GM21529 (cell line): ENCODE data around the gene ATP2A3.

Experiments used
- ATAC-seq: cut with Tn5 transposase; IDR thresholded peaks from one replicate; pipeline ENCODE4 v1.9.1; 2021; ENCODE audit not compliant: unreplicated experiment

The ATP2A3 gene

DNA sequence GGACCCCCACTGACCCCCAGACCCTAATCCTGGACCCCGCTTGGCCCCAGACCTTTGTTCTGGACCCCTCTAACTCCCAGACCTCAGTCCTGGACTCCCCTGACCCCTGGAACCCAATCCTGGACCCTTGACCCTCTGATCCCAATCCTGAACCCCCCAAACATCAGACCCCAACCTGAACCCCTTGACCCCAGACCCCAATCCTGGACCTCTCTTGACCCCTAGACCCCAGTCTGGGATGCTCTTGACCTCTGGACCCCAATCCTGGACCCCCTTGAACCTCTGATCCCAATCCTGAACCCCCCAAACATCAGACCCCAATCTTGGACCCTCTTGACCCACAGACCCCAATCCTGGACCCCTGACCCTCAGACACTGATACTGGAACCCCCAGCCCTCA is 34.5 kb downstream of the ATP2A3 start:
- ATAC-seq = no peak

DNA sequence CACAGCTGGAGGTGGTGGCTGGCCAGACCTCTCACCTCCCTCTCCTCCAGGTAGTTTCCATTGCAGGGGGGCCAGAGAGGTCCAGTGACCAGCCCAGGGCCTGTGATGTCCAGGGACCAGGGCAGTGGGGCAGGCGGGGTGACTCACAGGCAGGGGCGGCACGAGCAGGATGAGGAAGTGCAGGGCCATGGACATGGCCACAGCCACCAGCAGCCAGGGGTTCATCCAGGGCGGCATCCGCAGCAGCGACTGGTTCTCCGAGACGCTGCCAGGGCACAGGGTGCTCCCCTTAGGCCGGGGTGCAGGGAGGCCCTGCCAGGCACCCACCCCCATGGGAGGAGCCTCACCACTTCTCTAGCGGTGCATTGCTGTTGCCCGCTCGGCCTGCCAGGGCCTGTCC is 35.1 kb downstream of the ATP2A3 start:
- ATAC-seq = no peak

DNA sequence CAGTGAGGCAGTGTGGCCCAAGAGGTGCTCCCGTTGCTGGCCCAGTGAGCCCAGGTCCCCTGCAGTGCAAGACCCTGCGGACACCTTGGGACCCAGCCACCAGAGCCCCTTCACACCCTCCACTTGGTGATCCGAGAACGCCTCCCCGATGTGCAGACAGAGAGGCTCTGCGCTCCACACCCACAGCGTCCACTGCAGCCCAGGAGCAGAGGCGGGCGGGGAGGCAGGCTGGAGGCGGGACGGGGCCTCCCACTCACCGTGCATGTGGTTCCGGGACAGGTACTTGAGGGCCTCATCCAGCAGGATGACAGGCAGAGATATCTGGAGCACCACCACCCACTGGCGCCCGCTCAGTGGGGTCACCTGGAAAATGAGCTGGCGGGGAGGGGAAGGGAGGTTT is 35.8 kb downstream of the ATP2A3 start:
- no peak for ATAC-seq

DNA sequence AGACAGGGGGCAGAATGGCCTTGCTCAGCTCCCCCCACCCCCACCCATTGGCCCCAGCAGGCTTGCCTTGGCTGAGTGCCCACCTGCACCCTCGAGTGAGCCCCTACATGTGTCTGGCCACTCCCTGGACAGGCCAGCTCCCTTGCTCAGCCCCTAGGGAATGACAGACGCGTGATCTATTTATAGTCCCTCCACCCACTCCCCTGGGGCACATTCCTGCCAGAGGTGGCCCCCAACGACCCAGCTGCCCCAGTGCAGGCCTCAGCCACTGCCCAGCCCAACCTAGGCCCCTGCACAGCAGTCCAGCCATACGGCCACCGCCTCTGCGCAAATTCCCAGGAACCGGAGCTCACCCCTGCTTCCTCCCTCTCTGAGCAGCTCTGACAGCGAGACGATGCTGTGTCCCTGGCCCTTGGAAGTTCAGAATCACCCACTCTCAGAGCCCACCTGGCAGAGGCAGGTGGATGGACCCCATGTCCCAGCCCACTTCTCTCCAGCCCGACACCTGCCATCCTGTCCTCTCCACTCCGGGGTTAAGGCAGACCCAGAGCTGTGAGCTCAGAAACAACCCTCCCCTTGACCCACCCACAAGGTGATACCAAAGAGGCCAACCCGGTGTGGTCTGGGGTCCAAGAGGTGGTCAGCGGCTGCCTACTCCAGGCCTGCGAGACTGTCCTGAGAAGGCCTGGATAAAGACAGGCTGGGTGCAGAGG is 36.5 kb downstream of the ATP2A3 start:
- no peak for ATAC-seq

DNA sequence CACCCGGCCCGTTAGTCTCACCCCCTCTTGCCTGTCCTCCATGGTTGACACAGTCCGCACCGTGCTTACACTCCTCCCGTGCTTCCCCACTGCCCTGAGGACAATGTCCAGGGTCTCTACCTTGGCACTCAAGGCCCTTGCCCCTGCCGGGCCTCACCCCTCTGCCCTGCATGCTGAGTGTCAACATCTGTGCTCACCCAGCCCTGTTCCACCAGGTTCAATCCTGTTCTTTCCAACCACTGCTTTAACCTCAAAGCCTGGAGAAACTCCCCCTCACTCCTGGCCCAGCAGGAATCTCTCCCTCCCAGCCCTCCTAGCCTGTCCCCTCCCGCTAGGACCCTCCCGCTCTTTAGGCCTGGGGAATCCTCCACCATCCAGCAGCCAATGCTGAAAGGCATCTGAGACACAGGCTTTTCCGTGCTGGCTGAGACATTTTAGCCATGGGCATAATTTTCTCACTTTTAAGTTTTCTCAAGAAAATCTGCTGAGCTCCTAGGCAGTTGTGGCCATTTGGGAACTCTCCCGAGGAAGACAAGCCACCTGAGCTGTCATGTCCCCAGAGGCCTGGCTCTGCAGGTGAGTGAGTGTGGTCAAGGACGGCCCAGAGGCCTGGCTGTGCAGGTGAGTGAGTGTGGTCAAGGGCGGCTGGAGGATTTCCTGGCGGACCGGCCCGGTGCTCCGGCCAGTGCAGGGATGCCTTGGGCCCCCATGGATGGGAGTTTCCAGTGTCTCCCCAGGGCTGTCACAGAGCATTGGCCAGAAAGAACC is 37.2 kb downstream of the ATP2A3 start:
- ATAC-seq = no peak

DNA sequence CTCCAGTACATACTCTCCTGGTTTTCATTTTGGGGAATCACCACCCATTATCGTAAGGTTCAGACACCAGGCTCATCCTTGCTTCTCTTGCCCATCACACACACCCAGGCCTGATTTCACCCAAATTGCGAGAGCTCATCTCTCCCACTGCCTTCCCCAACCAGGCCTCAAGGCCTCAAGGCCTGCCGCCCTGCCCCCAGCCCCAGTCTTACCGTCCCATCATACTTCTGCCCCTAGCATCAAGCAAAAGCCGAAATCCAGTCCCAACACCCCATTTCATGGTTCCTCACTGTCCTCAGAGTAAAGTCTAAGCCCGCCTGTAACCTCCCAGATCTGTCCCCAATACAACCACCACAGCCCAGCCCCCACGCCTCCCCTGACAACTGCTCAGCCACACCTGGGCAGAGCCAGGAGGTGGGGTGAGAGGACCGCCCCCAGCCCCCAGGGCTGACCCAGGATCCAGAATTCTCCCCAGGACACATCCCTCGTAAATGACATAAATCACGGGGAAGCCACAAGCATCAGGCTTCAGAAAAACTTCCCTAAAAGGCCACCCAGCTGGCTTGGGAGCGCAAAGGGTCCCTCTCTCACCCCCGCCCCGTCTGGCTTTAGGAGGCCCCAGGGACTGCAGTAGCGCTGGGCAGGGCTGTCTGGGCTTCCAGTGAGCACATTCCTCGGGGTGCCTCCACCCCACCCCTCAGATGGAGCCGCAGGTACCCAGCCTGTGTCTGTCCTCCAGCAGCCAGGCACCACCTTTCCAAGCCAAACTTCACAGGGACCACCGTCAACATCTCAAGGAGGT is 38.4 kb downstream of the ATP2A3 start:
- ATAC-seq = no peak

DNA sequence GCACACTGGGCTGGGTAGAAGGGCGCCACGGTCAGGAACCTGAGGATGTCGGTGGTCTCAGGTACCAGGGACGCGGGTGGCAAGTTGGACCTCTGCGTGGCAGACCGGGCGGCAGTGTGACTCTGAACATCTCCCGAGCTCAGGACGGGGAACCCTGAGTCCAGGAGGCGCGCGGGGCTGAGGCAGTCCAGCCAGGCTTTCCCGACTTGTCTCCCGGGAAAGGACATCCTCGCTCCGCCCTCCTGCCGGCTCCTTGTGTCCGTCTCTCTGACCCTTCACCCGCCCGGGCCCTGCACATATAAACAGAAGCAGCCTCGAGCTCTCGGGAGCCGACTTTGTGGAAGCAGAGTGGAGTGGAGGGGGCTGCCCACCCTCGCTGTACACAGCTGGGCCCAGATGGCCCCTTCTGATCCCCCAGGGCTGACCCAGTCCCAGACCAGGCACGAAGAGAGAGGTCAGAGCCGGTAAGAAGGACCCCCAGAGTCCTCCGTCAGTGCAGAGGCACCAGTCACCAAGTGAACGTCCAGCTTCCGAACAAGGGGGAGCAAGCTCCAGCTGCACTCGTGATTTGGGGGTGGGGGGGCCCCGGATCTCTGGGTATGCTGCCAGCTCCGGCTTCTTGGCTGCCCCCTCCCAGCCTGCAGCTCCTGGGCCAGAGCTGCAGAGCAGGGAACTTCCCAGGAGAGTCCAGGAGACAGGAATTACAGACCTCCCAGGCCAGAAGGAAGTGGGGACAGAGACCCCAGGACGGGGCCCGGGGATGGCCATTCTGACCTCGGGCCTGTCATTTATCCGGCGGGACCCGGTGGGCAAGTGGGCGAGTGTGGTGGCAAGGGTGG is 39.5 kb downstream of the ATP2A3 start:
- no peak for ATAC-seq

DNA sequence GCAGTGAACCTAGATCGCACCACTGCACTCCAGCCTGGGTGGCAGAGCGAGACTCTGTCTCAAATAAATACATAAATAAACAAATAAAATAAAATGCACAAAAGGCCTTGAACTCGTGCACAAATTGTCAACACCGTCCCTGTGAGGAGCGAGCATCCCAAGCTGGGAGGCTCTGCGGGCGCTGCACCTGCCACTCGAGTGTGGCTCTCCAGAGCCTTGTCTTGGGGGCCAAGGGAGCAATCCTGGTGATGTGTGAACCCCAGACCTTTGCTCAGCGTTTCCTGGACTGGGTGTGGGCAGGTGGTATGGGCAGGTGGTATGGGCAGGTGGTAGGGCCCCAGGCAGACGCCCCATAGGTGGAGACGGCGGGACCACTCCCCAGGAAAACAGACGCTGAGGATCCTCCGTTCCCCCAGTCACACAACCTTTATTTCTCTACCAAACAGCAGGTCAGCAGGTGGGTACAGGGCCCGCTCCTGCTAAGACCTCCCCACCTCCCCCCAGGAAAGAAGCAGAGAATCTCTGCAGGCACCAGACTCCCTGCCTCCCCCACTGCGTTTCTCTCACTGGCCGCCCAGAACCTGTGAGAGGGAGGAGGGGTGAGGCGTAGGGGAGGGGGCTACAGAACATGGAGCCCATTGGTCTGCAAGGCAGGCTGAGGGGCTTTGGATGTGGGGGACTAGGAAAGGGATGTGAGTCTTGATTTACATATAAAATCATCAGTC is 40.6 kb downstream of the ATP2A3 start:
- ATAC-seq = no peak

DNA sequence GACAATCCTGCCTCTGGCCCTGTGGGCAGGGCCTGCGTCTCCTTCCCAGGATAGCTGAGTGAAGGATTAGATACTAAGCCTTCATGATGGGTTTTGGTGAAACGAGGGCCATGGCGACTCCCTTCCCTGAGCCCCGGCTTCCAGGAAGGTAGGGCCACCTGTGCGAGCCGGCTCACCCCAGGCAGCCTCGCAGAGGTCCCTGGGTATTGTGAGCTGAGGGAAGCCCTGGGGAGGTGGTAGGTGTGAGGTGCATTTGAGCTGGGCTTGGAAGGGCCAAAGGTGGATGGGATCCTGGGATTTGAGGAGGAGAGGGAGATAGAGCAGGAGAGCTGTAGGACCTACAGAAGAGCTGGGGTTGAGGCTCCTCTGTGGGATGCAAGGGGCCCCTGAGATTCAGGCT is 41.5 kb downstream of the ATP2A3 start:
- ATAC-seq = no peak

DNA sequence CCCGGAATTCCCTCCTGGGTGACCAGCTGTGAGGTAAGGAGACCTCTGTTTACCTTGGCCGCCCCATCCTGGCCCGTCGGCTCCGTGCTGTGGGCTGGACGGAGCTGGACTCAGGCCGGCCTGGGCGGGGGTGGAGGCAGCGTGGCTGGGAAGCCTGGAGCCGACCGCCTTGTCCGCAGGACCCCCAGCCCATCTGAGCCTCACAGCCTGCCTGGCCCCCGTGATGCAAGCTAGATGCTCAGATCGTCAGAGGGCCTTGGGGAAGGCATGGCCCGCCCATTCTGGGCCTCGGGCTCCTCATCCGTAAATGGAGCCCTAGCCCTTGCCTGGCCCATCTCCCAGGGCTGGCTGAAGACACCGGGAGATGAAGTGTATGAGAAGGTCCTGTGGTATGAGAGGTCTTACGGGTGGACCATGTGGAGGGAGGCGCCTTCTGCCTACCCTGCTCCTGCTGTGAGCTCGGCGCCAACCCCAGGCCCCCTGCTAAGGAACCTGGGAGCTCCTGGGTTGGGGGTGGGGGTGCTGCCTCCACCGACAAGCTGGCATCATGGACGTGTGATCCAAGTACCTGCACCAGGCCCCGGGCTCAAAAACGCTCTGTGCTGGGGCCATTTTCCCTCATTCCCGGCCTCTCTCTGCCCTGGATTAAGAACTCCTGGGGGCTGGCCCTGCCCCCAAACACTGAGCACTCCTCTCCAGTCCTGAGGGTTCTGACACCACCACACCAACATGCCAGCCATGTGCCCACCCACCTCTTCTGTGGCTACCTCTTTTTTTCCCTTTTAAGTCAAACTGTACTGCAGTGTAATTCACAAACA is 42.5 kb downstream of the ATP2A3 start:
- no peak for ATAC-seq

DNA sequence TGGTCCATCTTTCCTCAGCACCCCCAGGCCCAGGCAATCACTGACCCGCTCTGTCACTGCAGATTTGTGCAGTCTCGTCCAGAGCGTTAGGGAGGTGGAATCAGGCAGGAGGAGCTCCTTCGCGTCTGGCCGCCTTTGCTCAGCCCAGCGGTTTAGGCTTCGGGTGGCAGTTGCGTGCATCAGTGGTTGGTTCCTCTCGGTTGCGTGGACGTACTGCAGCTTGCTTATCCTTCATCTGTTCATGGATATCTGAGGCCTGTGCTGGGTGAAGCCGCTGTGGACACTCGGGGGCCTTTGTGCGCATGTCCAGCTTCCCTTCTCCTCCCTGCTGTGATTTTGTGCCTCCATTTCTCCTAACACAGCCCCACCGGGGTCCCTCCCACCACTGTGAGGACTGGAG is 43.2 kb downstream of the ATP2A3 start:
- ATAC-seq = no peak

DNA sequence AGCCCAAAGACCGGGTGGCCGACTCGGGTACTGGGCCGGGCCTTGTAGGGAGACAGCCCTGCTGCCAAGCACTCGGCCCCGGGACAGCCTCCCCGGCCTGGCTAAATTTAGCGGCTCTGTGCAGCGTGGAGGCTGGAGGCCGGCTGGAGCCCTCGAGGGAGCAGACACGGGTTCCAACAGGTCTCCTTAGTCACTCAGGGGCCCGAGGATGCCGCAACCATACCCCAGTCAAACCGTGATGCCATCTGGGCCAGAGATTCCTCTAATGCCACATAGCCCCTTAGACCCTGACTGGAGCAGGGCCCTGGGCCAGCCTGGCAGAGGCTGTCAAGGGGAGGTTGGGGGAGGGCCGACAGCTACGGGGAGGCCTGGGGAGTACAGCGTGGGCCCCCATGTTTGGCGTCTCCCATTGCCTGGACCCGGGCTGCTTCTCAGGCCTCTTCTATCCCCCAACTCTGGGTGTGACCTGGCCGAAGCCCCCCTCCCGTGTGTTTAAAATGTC is 45.1 kb downstream of the ATP2A3 start:
- no peak for ATAC-seq

DNA sequence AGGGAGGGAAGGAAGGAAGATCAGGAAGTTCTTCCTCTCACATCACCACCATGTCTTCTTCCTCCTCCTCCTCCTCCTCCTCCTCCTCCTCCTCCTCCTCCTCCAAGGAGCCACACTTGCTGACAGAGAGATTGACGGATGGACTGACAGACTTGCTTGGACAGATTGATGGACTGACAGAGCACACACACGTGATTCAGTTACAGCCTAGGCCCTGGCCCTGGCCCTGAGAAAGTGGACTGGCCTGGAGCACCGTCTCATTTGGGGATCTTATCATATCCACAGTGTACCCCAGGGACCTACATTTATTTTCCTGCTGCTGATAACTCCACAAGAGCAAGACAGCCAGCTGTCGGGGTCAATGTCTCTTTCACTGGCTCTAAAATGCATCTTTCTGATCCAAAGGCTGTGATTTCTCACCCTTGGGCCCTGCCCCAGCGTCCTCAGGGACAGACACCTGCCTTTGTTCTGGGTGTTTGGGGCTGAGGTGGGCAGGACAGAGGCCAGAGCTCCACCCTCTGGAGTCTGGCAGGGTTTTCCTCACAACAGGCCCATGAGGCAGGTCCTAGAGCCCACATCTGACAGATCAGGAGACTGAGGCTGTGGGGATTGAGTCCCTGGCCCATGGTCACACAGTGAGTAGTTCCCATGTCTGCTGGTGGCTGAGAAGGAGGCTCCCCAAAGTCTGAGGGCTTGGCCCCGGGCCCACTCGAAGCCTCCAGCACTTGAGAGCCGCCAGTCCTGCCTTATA is 45.7 kb downstream of the ATP2A3 start:
- ATAC-seq = no peak

DNA sequence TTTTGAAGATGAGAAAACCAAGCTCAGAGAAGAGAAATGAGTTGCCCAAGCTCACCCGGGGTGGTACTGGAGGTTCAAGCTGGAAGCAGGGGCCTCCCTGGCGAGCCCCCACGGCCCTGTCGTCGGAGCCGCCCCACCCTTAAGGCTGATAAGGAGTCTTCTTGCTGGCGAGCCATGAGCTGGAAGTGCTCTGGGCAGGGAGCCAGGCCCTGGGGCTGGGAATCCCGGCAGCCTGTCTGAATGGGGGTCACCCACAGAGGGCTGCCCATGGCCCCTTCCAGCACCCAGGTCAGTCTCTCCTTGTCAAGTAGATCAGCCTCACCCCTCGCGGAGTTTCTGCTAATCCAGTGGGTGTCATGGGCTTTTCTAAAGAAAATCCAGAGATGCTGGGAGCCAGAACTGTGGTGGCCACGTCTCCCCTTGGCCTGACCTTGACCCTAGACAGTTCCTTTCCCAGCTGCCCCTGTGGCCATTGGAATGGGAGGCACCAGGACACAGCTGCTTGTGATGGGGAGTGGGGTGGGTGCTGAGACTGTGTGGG is 46.8 kb downstream of the ATP2A3 start:
- ATAC-seq = no peak

DNA sequence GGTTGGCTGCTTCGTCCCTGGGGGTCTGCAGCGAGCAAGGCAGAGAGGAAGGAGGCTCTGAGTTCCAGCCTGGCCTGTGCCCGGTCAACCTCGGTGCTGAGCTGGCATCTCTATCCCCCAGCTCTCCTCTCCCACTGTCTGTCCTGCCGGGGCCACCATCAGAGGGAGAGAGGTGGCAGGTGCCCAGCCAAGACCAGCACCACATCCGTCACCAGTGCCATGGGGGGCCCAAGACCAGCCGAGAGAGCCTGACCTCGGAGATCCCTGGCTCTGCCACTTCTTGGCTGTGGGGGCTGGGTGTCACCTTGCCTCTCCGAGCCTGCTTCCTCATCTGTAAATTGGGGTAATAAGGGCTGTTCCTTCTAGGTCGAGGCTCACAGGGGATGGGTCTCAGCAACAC is 47.4 kb downstream of the ATP2A3 start:
- ATAC-seq = no peak

DNA sequence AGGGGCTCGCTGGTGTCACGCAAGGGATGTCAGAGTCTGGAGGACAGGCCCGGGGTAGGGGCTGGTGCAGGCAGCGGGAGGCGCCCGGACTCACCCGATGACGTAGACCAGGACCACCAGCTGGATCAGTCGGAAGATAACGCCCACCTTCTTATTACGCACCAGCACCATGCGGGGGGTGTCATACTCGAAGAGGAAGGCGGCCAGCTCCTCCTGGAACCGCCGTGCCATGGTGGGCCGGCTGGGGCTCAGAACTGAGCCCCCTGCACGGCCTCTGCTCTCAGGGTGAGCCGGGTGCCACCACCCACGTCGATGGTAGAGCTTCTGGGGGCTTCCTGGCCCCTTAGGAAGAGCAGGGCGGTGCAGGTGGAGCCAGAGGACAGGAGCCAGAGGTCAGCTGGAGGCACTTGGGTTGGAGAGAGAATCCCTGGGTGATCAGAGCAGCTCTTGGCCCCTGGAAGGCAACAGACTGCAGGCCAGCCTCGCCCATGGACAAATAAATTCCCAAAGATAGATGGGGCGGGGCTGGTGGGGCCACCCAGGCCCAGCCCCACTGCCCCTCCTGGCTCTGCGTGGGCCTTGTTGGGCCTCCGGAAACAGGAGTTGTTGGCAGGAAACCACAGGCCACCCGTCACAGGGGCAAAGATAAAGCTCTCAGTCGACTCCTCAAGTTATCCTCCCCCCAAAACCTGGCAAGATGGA is 48.1 kb downstream of the ATP2A3 start, which contains the start of gene P2RX1:
P2RX1 (minus strand) TSS at position 471 of the 702 bp plus-strand sequence; CDS start at position 231, 240 bp downstream.
- ATAC-seq = no peak

DNA sequence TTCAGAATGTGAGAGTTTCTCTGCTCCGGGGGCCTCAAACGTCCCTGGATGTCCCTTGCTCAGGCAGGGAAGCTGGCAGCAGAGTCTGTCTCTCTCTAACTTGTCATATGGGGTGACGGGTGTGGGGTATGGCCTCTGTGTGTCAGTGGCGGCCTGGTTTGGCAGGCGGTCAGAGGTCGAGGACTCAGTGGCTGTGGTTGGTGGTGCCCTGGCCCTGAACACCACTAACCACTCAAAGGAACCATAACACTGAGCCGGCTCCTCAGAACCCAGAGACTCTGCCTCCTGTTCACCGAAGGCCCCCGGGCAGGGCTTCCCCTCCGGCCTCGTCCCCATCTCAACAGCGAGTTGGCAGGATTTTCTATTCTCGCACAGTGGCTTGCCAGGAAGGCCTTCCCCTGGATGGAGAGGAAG is 48.6 kb downstream of the ATP2A3 start:
- no peak for ATAC-seq

DNA sequence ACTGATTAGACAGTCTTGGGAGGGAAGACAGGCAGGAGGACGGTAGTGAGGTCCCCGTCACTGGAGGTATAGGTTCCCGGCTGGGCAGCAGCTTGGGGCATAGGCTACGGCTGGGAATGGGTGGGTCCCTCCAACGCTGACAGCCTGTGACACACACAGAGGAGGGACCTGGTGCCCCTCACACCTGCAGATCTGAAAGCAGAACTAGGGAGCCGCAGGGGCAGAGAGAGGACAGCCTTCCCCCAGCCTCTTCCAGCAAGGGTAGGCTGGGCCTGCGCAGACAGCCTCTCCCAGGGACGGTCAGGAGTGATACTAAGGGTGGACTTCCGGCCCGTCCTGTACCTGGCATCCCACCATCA is 49.9 kb downstream of the ATP2A3 start:
- ATAC-seq = peak; percentile 46
